ENCODE data around the gene NCKAP5. TPM values are rescaled to one million over a fixed set of nuclear protein-coding genes. Genes with fewer than 3 reads are reported as not detected.

The NCKAP5 gene
- total and polyA plus RNA-seq, 2 donors (not counting 1 experiment from before 2014, with no cell fraction given) = not detected

- ChIA-PET CTCF (no interaction called here), POLR2A (no interaction called here)
- Histone ChIP-seq H3K27ac (ENCODE audit: low read length in 2 of 2) (no peak overlapping the region), H2AFZ (ENCODE audit: insufficient read depth, low read depth, low read length, poor library complexity, severe bottlenecking) (no peak overlapping the region), H3K79me2 (ENCODE audit: control insufficient read depth, insufficient read depth, low read length) (no peaks in the 10 kb centered on the region), H3K9me3 (ENCODE audit: control extremely low read depth in 1 of 3, control insufficient read depth in 2 of 3, insufficient read depth in 1 of 3, low read length in 2 of 3) (no peaks in the 10 kb centered on the region), H3K9ac (ENCODE audit: low read length) (no peak overlapping the region), H3K36me3 (replicated peaks in 1 of 2; ENCODE audit: control extremely low read depth in 1 of 2, control insufficient read depth in 1 of 2, extremely low read depth in 1 of 2, insufficient read depth in 2 of 2, low read length in 1 of 2) (no peaks in the 10 kb centered on the region), H3K4me3 (ENCODE audit: control extremely low read depth in 1 of 5, extremely low read depth in 1 of 5, insufficient read depth in 1 of 5, low read depth in 2 of 5, low read length in 4 of 5) (no peak overlapping the region), H4K20me1 (ENCODE audit: control insufficient read depth, insufficient read depth, low read length, poor library complexity, severe bottlenecking) (no peaks in the 10 kb centered on the region), H3K27me3 (replicated peaks in 1 of 4; ENCODE audit: control extremely low read depth in 1 of 4, control insufficient read depth in 3 of 4, insufficient read depth in 4 of 4, low read length in 3 of 4) (no peaks in the 10 kb centered on the region), H3K4me1 (ENCODE audit: control insufficient read depth in 2 of 2, insufficient read depth in 2 of 2, low read length in 2 of 2) (no peaks in the 10 kb centered on the region), H3K4me2 (replicated peaks; ENCODE audit: low read depth, low read length, poor library complexity, severe bottlenecking) (no peak overlapping the region)
- TF ChIP-seq CTCF (IDR thresholded peaks at IDR 0.05) (no peak), EZH2 (IDR thresholded peaks at IDR 0.05; ENCODE audit: borderline replicate concordance, insufficient read depth, low read depth, low read length, poor library complexity, severe bottlenecking) (no peak)
- intact Hi-C loops (cut with micrococcal nuclease) = no loop called here
- Mint-ChIP-seq H3K27me3 (no peaks in the 10 kb centered on the region), H3K9me3 (ENCODE audit: insufficient read depth) (no peaks in the 10 kb centered on the region), H3K4me1 (no peaks in the 10 kb centered on the region), H3K4me3 (no peak overlapping the region), H3K27ac (no peak overlapping the region)
- WGBS (ENCODE audit: insufficient coverage) = no CpG with 5 or more reads among the region's 2 CpGs
- ATAC-seq (ENCODE audit: low read depth) (no peak), DNase-seq (no peak)
Measured at GRCh38 chr2:133377599-133377998, 190.7 kb downstream of the NCKAP5 start.

- Histone ChIP-seq H3K4me1 (ENCODE audit: control insufficient read depth in 2 of 2, insufficient read depth in 2 of 2, low read length in 2 of 2) (no peaks in the 10 kb centered on the region), H4K20me1 (ENCODE audit: control insufficient read depth, insufficient read depth, low read length, poor library complexity, severe bottlenecking) (no peaks in the 10 kb centered on the region), H3K36me3 (replicated peaks in 1 of 2; ENCODE audit: control extremely low read depth in 1 of 2, control insufficient read depth in 1 of 2, extremely low read depth in 1 of 2, insufficient read depth in 2 of 2, low read length in 1 of 2) (no peaks in the 10 kb centered on the region), H3K9ac (ENCODE audit: low read length) (no peak overlapping the region), H3K27ac (ENCODE audit: low read length in 2 of 2) (no peak overlapping the region), H2AFZ (ENCODE audit: insufficient read depth, low read depth, low read length, poor library complexity, severe bottlenecking) (no peak overlapping the region), H3K9me3 (ENCODE audit: control extremely low read depth in 1 of 3, control insufficient read depth in 2 of 3, insufficient read depth in 1 of 3, low read length in 2 of 3) (no peaks in the 10 kb centered on the region), H3K4me2 (replicated peaks; ENCODE audit: low read depth, low read length, poor library complexity, severe bottlenecking) (no peak overlapping the region), H3K27me3 (replicated peaks in 1 of 4; ENCODE audit: control extremely low read depth in 1 of 4, control insufficient read depth in 3 of 4, insufficient read depth in 4 of 4, low read length in 3 of 4) (no peaks in the 10 kb centered on the region), H3K4me3 (ENCODE audit: control extremely low read depth in 1 of 5, extremely low read depth in 1 of 5, insufficient read depth in 1 of 5, low read depth in 2 of 5, low read length in 4 of 5) (no peak overlapping the region), H3K79me2 (ENCODE audit: control insufficient read depth, insufficient read depth, low read length) (no peaks in the 10 kb centered on the region)
- ATAC-seq (ENCODE audit: low read depth) (no peak), DNase-seq (no peak)
- Mint-ChIP-seq H3K27ac (no peak overlapping the region), H3K4me1 (no peaks in the 10 kb centered on the region), H3K4me3 (no peak overlapping the region), H3K27me3 (no peaks in the 10 kb centered on the region), H3K9me3 (ENCODE audit: insufficient read depth) (no peaks in the 10 kb centered on the region)
- ChIA-PET POLR2A (no interaction called here), CTCF (no interaction called here)
- intact Hi-C loops (cut with micrococcal nuclease) = no loop called here
- TF ChIP-seq CTCF (IDR thresholded peaks at IDR 0.05) (no peak), EZH2 (IDR thresholded peaks at IDR 0.05; ENCODE audit: borderline replicate concordance, insufficient read depth, low read depth, low read length, poor library complexity, severe bottlenecking) (no peak)
Measured at GRCh38 chr2:133377021-133377481, 191.2 kb downstream of the NCKAP5 start.
